Left ventricle myocardium superior (tissue), 1 donor: ENCODE results near the gene DZIP1L. TPM values are rescaled to one million over a fixed set of nuclear protein-coding genes. Genes with fewer than 3 reads are reported as not detected.

Source experiments
- ATAC-seq: fragments of 200-7000 bp; cut with Tn5 transposase; one replicate; pipeline ENCODE4 v1.9.1; 2020; ENCODE audit warnings: mild to moderate bottlenecking, moderate library complexity
- DNase-seq: peaks from one replicate; pipeline ENCODE4 v3.0.0-alpha.2; 2020
- intact Hi-C: fragments of 100-400 bp; cut with micrococcal nuclease; formaldehyde crosslinking; loops from one replicate; pipeline ENCODE4 v1.11.0; 2022
- total RNA-seq: library from RNA; stranded (reverse); fragmentation: NEBNext Ultra II Directional; extraction: Animal tissue kit (Norgen Biotek cat#: 25700); gene quantifications from one replicate; pipeline ENCODE4 v1.2.1, GENCODE V29; 2021
- donor health status: DM: no; HTN: yes; CAD: no; lungs with severe emphysema.

DZIP1L gene
- total RNA-seq, 1 donor from 2014 or later: 5.7 TPM

DNA sequence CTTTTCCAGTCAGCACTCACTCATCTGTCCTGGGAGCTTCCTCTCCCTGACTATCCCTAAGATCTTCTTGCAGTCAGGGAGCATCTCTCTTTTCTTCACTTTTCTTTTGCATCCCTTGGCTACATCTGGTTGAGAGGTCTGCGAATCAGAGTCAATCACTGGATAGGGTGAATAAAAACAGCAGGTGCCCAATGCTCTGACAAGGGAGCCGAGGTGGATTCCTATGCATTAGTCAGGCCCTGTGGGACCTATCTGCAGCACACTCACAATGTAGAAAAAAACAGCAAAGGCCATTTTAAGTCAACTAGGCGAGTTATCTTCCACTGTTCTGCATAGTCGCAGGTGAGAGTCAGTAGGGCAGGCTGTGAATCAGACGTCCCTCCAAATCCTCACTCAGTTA is 35.5 kb downstream of the DZIP1L start:
- intact Hi-C loops: no loop called here
- ATAC-seq: no peak
- no peak for DNase-seq

DNA sequence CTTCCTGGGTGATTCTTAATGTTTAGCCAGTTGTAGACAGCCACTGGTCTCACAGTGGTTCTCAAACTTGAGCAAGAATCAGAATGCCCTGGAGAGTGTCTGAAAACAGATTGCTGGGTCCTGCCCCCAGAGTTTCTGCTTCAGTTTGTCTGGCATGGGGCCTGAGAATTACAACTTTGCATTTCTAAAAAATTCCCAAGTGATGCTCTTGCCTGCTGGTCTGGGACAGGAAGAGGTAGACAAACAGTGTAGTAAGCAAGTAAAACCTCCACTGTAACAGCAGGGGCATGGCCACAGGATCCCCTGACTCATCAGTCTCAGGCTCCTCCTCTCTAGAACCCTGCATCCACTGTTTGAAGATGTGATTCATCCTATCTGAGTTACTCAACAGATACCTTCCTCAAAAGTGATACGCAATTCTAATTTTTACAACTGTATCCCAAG is 36.5 kb downstream of the DZIP1L start:
- DNase-seq (no peak), ATAC-seq (no peak)
- intact Hi-C loops: no loop called here

DNA sequence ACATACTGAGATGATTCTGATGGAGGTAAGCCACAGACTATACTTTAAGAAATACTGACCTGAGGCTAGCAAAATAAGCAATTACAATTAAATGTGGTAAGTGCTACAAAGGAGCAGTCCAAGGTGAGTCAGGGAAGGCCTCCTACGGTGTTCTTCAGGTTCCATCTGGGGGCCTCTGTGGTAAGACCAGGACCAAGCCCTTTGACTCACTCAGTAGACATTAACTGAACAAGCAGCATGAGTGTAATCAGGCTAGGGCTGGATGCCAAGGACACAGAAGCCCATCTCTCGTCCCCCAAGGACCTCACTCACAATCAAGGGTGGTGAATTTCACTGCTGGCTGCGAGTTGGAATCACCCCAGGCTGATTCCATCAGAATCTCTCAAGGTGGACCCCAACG is 37.3 kb downstream of the DZIP1L start:
- DNase-seq (no peak), ATAC-seq (no peak)
- intact Hi-C loops: no loop called here

DNA sequence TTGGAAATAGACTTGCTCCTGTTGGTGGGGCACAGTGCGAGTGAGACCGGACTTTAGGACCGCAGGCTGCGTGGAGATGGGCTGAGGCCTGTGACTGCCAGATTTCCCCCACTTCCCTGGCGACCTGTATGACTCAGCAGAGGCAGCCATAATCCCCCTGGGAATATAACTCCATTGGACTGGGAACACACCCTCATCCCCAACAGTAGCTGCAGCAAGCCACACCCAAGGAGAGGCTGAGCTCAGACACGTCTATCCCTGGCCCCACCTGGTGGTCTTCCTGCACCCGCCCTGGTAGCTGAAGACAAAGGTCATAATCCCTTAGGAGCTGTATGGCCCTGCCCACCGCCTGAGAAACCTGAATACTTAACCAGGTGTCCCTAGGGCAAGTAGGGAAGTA is 42.6 kb downstream of the DZIP1L start:
- ATAC-seq: no peak
- intact Hi-C loops: no loop called here
- no peak for DNase-seq

DNA sequence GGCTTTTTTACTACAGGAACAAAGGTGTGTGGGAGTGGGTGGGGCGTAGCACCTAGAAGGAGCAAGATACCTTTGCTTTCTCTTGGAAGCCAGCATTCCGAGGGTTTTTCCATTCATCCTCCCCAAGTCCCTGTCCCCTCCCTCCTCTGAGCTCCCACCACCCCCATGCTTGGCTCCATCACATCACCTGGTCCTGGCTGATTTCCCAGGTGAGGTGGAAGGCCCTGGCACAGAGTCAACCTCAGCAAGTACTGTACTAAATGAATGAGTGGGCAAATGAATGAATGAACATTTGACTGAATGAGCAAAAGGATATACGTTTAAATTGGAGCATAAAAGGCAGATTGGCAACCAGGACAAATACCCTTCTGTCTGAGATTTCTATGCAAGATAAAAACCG is 45.4 kb downstream of the DZIP1L start:
- intact Hi-C loops: no loop called here
- ATAC-seq (no peak), DNase-seq (no peak)

DNA sequence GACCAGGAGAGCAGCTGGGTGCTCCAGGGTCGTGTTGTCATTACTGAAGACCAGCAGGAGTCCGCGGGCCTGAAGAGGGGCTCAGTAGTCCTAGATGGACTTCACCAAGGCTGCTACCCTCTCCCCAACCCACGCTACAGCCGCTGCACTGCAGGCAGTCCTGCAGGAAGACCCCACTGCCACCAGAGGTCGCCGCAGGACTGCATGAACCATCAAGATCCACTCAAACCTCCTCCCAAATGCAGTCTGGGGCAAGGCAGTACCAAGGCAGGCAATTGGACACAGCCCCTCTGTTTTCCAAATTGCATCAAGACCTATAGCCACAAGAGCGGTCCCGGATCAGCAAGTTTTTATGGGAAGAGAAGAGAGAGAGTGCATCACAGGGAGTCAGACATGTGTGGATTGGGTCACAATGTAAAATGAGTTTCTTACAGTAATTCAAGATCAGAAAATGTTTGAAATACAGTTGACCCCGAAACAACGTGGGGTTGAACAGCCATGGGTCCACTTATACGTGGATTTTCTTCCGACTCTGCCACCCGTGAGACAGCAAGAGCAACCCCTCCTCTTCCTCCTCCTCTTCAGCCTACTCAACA is 46.7 kb downstream of the DZIP1L start:
- DNase-seq (peak; percentile 83), ATAC-seq (peak; percentile 95)
- intact Hi-C loops: loop anchor here (1.0 kb wide), 1 partner anchor 51 kb away; no protein-coding TSS in a partner anchor

DNA sequence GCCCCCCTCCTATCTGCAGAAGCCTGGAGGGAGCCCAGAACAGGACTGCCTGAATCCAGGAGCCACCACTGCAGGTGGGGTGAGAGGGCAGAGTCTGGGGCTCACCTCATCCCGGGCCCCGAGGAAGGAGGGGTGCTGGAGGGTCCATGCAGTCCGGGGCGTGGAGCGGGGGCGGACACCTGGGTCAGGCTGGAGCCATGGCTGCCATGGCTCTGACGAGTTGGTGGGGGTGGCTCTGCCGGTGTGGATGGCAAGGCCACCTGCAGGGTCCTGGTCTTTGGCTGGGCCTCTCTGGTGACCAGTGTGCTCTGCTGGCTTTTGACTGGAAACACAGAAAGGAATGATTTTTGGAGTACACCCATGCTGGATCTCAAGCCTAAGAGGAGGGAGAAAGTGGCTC is 47.4 kb downstream of the DZIP1L start:
- ATAC-seq: no peak
- no peak for DNase-seq
- intact Hi-C loops: loop anchor here (1.0 kb wide), 1 partner anchor 51 kb away; no protein-coding TSS in a partner anchor

DNA sequence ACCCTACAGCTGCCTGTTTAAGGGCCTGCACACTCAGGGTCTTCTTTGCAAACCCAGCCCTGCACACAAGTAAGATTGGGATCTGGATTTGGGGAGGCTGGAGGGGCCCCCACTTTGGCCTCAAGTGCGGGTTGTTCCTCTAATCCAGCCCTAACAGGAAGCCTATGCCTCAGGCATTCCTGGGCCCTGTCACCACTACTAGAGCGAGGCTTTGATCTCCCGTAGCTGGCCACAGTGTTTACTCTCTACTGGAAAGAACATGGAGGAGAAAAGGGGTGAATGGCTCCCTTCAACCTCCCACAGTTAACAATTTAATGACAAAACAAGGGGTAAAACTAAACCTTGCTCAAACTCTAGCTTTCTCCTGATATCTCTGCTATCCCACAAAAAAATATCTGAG is 48.4 kb downstream of the DZIP1L start:
- ATAC-seq (no peak), DNase-seq (no peak)
- intact Hi-C loops: no loop called here

- intact Hi-C loops: no loop called here
- no peak for ATAC-seq
- DNase-seq: no peak
Observed at GRCh38 chr3:138066383-138066782, 49.0 kb downstream of the DZIP1L start.

- ATAC-seq (no peak), DNase-seq (no peak)
- intact Hi-C loops: no loop called here
Observed at GRCh38 chr3:138065949-138066348, 49.5 kb downstream of the DZIP1L start.

DNA sequence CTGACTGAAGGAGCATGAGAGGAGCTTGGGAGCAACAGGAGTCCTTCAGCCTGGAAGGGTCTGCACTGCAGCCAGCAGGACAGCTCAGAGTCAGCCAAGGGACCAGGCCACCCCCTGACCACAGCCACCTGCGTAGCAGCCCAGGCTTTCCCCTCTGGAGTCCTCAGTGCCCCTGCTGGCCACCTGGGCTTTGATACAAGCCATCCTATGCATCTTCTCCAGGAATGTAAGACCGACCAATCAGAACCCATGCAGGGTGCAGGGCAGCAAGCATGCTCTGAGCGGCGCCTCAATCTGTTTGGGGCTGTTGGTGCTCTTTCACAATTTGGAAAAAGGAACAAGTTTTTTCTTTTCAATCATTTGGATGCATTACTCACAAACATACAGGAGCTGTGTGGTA is 52.0 kb downstream of the DZIP1L start:
- ATAC-seq: no peak
- intact Hi-C loops: no loop called here
- no peak for DNase-seq

DNA sequence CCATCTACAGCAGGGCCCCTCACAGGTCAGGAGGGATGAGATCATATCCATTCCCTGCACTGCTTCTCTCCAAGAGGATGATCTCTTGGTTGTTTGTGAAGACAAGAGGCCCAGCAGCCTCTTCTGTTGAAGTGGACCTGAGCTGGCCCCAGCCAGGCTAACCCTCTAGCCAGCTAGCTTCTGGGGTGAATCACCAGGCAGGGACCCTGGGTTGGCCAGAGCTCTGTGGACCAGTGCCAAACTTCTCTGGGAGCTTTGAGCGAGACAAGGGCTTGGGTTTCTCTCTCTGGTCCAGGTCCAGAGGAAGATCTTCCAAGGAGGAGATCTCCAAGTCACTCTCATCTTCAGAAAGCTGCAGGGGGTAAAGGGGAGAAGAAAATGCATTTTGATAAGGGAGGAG is 52.8 kb downstream of the DZIP1L start:
- ATAC-seq: no peak
- no peak for DNase-seq
- intact Hi-C loops: no loop called here

- intact Hi-C loops: no loop called here
- DNase-seq (no peak), ATAC-seq (peak; percentile 46)
Observed at GRCh38 chr3:138062037-138062436, 53.4 kb downstream of the DZIP1L start.

DNA sequence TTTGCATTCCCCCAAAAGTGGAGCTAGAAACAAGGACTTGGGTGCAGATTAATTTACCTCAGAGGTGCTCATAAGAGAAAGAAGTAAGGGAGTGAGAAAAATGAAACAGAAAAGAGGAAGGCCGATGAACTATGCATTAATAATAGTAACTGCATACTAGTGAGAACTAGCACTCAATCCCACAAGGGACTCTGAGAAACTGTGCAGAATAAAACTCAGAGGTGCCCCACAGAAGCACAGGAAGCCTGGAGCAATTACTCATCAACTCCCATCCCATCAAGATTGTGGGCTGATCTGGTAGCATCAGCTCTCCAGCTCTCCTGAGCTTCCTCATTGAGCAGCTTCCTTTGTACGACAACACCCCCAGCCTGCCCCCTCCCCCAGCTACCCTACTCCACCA is 54.6 kb downstream of the DZIP1L start:
- no peak for ATAC-seq
- DNase-seq: no peak
- intact Hi-C loops: no loop called here

GRCh38 chr3:138059261-138059660 is 56.1 kb downstream of the DZIP1L start:
- intact Hi-C loops: loop anchor here (10.0 kb wide), 1 partner anchor 954 kb away; no protein-coding TSS in a partner anchor
- DNase-seq (peak; percentile 55), ATAC-seq (peak; percentile 86)

DNA sequence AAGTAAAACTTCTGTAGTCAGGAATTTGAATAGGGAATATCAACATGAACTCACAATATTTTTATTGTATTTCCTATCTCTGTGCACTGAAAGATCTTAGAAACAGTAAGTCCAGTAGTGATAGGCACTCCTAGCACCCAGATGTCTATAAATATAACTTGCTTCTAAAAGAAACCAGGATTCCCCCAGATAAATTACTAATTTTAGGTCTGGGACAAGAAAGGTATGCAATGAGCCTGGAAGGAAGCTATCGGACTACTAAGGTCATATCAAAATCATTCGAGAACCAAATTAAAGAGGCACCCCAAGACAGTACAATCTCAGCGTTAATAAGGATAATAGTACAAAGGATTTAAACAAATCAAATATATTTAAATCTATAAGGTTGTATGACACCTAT is 58.0 kb downstream of the DZIP1L start:
- intact Hi-C loops: loop anchor here (10.0 kb wide), 1 partner anchor 953 kb away; no protein-coding TSS in a partner anchor
- ATAC-seq (peak; percentile 59), DNase-seq (no peak)

DNA sequence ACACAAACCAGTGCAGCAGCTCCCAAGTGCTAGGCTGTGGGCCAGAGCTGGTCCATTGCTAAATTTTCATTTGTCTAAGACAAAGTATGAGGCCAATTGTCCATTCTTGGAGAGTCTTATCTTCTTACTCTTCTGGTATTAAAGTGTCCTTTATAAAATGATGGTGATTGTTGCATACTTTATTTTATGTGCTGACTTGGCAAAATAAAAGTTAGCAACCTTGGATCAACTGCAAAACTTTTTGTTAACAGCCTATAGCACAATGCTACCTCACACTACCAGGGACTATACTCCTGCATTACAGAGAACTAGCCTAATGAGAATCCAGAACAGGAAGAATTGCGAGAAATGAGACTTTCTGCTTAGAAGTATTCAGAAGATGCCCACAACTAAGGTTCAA is 61.4 kb downstream of the DZIP1L start:
- DNase-seq (no peak), ATAC-seq (no peak)
- intact Hi-C loops: loop anchor here (10.0 kb wide), 1 partner anchor 949 kb away; no protein-coding TSS in a partner anchor

DNA sequence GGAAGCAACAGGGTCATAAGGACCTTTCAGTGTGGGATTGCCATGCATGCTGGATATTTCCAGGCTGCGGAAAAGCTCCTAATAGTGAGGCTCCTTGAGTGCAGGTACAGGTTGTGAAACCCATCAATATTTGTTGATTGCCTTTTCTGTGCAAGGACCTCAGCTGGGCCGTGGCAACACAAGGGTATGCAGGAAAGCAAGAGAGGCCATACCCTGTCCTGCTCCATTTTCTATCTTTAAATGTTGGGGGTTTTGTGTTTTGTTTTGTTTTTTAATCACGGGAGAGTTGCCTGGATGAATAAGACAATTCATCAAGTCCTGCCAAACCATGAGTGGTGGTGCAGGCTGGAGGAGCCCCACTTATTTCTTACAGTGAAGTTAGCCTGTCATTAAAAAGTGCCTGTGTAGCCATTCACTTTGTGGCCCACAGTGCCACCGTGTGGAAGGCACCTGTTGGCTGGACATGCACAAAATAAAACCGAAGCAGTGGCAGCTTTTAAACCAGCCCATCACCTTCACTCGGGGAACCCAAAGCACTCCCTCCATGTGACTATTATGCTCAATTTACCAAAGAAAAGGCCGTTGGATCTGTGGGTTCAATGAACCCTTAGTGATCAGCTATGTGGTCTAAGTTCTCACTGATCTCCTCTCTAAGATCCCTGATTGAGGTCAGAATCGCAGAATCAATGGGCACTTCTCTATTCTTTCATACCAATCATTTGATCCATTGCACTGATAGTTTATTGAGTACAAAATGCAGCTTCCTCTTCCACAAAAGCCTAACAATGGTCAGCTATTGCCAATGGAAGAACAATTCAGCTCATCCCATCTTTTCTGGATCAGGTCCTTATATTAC is 63.2 kb downstream of the DZIP1L start:
- intact Hi-C loops: loop anchor here (10.0 kb wide), 1 partner anchor 947 kb away; no protein-coding TSS in a partner anchor
- ATAC-seq: peak; percentile 79
- peak; percentile 64 for DNase-seq

GRCh38 chr3:138049157-138049919 is 66.1 kb downstream of the DZIP1L start:
- ATAC-seq (peak; percentile 38), DNase-seq (no peak)
- intact Hi-C loops: no loop called here
